Anterior cingulate cortex (tissue), 58 donors: ENCODE data around the gene TOP2A.
A peak's percentile ranks its signal among the peaks of the same experiment; 100 is the strongest.

Experiments
- DNase-seq, 58 donors: peaks; one replicate each; lab custom pipeline; 2025; lab: John Stamatoyannopoulos, UW

The TOP2A gene

GRCh38 chr17:40349895-40350688 is 67.6 kb downstream of the TOP2A start:
- DNase-seq = peak in 3 of 58 donors; percentile 20 to 55 (median 36)

- DNase-seq = no peak
Measured at GRCh38 chr17:40349477-40349894, 68.2 kb downstream of the TOP2A start.

DNA sequence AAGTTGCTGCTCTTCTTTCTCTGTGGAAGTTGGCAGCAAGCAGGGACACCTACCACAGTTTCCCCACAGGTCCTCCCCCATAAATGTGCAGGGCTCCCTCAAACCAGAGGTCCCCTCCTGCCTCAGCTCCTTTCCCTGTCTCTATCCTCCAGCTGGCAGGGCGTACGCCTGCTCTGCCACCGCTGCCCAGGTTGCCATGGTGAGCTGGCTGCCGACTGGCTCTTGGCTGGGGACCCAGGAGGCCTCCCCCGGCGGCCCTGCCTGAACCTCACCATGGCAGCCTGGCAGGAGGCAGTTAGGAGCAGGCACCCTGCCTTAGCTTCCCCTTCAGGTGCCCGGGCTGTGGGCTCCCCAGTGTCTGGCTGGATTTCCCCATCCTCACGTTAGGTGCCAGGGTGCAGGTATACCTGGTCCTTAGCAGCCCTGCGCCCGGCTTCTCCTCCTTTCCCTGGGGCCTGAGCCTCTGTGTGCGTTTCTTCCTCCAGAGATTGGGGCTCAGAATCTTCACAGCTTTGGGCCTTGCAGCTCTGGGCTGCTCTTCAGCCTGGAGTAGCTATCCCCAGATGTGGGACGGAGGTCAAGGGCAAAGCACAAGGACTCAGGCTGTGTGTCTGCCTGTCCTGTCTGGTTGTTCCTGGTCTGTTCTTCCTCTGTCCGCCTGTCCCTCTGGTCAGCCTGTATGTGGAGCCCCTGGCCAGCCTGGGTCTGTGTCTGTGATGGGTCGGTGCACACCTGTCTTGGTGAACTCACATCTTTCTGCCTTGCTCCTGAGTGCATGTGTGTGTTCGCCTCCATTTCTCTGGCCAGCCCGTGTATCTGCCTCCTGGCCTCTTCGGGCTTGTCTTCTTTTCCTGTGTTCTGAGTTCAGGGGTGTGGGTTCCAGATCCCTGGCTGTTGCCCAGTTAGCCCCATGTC is 68.9 kb downstream of the TOP2A start:
- DNase-seq = peak in 56 of 58 donors; percentile 23 to 91 (median 72)

- DNase-seq = no peak
Measured at GRCh38 chr17:40348136-40348504, 69.6 kb downstream of the TOP2A start.

DNA sequence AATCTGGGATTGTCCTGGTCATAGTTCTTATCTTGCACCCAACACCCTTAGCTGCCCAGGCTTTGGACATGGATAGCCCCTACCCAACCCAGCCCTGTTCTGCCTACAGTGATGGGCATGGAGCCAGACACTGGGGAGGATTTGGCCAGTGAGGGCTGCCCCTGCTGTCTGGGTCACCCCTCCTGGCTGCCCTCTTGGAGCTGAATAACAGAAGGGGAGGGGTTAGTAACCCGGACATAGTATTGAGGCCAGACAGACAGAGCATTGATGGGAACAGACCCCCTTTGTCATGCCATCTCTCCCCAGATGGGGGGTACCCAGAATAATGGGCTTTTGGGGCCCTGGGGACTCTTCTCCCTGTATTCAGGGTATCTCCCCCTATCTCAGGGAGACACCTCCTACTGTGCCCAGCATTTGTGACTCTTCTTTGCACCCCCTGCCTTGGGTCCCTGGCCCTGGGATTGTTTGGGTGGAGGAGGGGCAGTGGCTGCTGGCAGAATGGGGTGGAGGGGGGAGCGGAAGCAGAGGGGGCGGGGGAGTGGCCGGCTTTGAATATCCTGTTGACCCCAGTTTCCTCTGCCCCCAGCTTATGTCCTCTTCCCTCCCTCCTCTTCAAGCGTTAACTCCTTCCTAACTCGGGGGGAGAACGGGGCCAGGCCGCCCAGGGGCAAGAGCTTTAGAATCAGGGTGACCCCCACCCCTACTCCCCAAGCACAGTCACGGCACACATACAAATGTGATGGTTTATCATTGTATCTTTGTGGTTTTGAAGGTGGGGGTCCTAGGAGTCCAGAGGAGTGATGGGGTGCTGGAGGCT is 70.2 kb downstream of the TOP2A start:
- DNase-seq = peak in 29 of 58 donors; percentile 16 to 81 (median 54)

DNA sequence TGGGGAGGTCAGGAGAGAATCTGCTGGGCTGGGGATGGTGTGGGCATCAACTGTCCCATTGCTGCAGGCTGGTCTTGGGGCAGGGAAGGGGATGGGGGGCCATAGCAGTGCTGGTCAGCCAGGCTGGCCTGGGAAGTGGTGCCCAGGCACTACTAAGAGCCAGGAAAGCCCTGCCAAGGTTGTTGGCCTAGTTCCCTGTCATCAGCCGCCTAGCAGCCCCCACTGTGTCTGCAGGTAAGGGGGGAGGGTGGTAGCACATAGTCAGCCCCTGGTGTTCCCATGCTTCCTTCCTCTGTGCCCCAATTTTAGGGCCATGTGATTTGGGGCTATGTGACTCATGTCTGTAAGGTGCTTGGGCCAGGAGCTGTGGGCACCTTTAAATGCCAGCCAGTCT is 70.9 kb downstream of the TOP2A start:
- peak in 2 of 58 donors; percentile 14 to 40 for DNase-seq

DNA sequence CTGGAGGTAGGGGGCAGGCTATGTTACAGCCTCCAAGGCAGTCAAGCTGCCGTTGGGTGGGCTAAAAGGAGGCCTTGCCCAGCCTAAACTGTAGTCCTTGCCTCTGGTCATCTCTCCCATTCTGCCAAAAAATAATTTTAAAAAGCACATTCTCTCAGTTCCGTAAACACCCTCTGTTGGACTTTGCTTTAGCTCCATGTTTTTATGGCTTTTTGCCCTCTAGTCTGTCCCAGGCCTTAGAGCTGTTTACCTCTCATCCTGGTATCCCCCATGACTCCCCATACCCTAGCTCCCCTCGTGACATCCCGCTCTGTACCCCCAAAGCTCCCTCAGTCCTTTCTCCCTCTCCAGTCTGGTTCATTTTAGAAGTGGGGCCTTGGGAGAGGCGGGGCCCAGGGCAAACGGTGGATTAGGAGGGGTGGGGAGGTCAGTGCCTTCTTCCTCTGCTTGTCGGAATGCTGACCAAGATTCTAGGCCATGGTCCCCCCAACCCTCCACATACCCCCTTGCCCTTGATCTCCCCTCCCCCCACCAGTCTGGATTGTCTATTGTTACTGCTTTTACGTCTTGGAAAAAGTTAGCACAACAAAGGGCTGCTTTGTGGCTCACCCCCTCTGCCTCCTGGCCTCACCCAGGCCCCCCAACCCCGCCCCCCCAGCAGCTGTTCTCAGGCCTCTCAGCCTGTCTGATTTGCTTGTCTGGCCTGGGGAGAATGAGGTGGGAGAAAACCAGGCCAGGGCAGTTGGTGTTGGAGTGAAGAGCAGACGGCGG is 71.5 kb downstream of the TOP2A start:
- DNase-seq = peak in 8 of 58 donors; percentile 22 to 39 (median 30)

- DNase-seq = peak in 38 of 58 donors; percentile 12 to 86 (median 45)
Measured at GRCh38 chr17:40345161-40345993, 72.3 kb downstream of the TOP2A start.

- no peak for DNase-seq
Measured at GRCh38 chr17:40344421-40345160, 73.1 kb downstream of the TOP2A start.

DNA sequence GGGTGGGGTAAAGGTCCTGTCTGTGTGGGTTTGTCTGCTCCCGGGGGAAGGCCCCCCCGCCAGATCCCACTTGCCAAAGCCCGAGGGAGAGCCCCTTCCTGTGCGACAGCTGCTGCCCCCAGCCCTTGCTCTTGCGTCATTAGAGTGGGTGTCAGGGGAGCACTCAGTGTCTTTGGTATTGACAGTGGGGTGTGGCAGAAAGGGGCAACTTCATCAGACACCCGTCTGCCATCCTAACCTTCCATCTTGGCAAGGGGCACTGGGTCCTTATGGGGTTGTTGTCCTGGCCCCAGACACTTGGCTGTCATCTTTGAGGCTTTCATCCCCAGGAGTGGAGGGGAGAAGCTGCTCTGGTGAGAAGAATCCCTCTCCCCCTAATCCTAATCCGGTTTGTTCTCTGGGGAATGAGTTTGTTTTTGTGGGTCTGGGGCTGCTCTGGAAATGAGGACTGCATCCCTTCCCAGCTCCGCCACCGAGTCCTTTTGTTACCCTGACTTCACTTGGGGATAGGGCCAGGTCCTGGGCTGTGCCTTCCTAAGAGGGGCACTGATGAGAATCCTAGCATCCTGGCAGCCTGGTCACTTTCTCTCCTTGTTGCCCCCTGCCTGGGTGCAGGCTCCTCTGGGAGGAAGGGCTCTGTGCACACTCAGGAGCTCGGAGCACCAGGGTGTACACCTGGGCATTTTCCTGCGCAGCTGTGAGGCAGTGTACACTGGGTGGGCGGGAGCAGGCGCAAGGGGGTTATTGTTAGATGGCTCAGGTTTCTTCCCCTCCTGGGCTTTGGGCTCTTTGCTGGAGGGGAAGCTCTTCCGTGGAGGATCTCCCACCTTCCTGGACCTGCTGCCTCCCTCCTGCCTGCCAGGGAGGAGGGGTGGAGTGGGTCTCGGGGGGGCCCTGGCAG is 74.2 kb downstream of the TOP2A start:
- no peak for DNase-seq

GRCh38 chr17:40342504-40343218 is 75.0 kb downstream of the TOP2A start:
- DNase-seq = no peak

GRCh38 chr17:40341808-40342503 is 75.7 kb downstream of the TOP2A start:
- peak in 47 of 58 donors; percentile 24 to 83 (median 54) for DNase-seq

GRCh38 chr17:40340880-40341807 is 76.6 kb downstream of the TOP2A start:
- peak in 48 of 58 donors; percentile 22 to 89 (median 60) for DNase-seq

DNA sequence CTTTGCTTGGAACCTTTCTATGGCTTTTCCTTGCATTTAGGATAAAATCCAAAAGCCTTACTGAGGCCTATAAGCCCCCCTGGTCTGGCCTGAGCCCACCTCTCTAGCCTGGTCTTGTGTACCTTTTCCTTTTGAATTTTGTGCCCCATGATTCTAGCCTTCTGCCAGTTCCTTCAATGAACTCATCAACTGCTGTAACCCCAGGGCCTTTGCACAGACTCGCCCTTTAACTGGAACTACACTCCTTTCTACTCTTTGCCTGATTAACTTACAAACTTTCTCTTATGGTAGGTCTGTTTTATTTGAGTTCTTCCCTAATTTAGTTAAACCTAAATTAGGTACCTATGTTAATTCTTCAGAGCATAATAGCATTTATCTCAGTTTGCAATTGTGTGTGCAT is 77.4 kb downstream of the TOP2A start:
- no peak for DNase-seq
